LNCaP clone FGC (cell line): ENCODE data around the gene OR6X1.

Experiments used
- DNase-seq: peaks from one replicate; pipeline ENCODE4 v3.0.0-alpha.2; 2011; ENCODE audit warnings: low read depth
- H3K4me3 ChIP-seq: 2 replicates; pipeline ENCODE4 v1.5.1; 2011; ENCODE audit warnings: mild to moderate bottlenecking, low read depth, low read length, control low read depth
- TF ChIP-seq, protein P1 (sequence below): IDR thresholded peaks from 2 replicates; pipeline ENCODE4 v1.5.1; 2012; ENCODE audit warnings: mild to moderate bottlenecking; ENCODE audit not compliant: control insufficient read depth, insufficient read depth; ENCODE audit errors: extremely low read depth

OR6X1 gene

DNA sequence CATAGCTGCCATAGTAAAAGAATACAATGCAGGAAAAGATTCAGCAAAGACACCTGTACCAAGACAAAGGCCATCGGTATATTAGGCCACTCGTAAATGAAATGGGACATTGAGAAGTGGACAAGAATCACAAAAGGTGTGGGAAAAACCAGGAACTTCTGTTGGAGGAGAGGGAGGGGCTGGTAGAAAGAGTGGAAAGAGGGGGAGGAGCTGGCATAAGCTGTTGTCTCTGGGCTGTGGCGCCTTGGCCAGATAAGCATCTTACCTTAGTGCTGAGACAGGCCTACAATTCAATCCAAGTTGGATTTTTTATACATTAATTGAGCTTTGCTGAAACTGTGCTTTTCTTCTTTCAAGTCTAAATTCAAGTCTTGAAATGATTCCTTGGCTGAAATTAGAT is 50.0 kb downstream of the OR6X1 start:
- TF ChIP-seq, protein P1, sequence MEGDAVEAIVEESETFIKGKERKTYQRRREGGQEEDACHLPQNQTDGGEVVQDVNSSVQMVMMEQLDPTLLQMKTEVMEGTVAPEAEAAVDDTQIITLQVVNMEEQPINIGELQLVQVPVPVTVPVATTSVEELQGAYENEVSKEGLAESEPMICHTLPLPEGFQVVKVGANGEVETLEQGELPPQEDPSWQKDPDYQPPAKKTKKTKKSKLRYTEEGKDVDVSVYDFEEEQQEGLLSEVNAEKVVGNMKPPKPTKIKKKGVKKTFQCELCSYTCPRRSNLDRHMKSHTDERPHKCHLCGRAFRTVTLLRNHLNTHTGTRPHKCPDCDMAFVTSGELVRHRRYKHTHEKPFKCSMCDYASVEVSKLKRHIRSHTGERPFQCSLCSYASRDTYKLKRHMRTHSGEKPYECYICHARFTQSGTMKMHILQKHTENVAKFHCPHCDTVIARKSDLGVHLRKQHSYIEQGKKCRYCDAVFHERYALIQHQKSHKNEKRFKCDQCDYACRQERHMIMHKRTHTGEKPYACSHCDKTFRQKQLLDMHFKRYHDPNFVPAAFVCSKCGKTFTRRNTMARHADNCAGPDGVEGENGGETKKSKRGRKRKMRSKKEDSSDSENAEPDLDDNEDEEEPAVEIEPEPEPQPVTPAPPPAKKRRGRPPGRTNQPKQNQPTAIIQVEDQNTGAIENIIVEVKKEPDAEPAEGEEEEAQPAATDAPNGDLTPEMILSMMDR: no peak
- no peak overlapping the region for H3K4me3 ChIP-seq
- DNase-seq: no peak
